Brain microvascular endothelial cell (primary cell): ENCODE measurements around the gene CHAMP1.

ENCODE experiments used
- DNase-seq: peaks from one replicate; pipeline ENCODE4 v3.0.0-alpha.2; 2020
- H3K27ac ChIP-seq: fragments of 250-450 bp; sonication (Bioruptor Pico); 2 replicates; pipeline ENCODE4 v1.5.1; 2020; ENCODE audit warnings: mild to moderate bottlenecking, moderate library complexity
- H3K27me3 ChIP-seq: fragments of 250-450 bp; sonication (Bioruptor Pico); replicated peaks from 2 replicates; pipeline ENCODE4 v1.5.1; 2020; ENCODE audit warnings: mild to moderate bottlenecking
- H3K36me3 ChIP-seq: fragments of 250-450 bp; sonication (Bioruptor Pico); replicated peaks from 2 replicates; pipeline ENCODE4 v1.5.1; 2020; ENCODE audit warnings: mild to moderate bottlenecking
- H3K4me3 ChIP-seq: 2 replicates; pipeline ENCODE4 v1.5.1; 2011; ENCODE audit warnings: low read depth, mild to moderate bottlenecking, control low read depth, low read length, moderate library complexity
- CTCF ChIP-seq: IDR thresholded peaks from 2 replicates; pipeline ENCODE4 v1.5.1; 2011; ENCODE audit warnings: low read depth, mild to moderate bottlenecking, moderate library complexity, low read length, control low read depth, inconsistent platforms; ENCODE audit errors: missing control alignments
- in situ Hi-C: cut with HindIII; loops from 2 replicates; pipeline ENCODE4 v1.10.0; 2017; ENCODE audit warnings: low sequenced_read_pairs, low pct_ligation_motif_present

Gene CHAMP1

GRCh38 chr13:114319441-114319913 is 5.2 kb downstream of the CHAMP1 start:
- no peak for TF ChIP-seq CTCF
- DNase-seq, result peak; percentile 53
- Histone ChIP-seq H3K4me3 (no peak overlapping the region), H3K27me3 (no peaks in the 10 kb centered on the region), H3K36me3 (peaks cover 28% of the 10 kb centered on the region), H3K27ac (peak overlapping the region; percentile 54)
- in situ Hi-C loops, result no loop called here

- DNase-seq, result no peak
- no peak for TF ChIP-seq CTCF
- Histone ChIP-seq H3K27me3 (no peaks in the 10 kb centered on the region), H3K4me3 (no peak overlapping the region), H3K27ac (peak overlapping the region; percentile 15), H3K36me3 (peaks cover 34% of the 10 kb centered on the region)
- in situ Hi-C loops, result no loop called here
These were observed 5.8 kb downstream of the CHAMP1 start for GRCh38 chr13:114320065-114320464.

GRCh38 chr13:114321256-114321655 is 7.0 kb downstream of the CHAMP1 start:
- Histone ChIP-seq H3K36me3 (peaks cover 44% of the 10 kb centered on the region), H3K27me3 (no peaks in the 10 kb centered on the region), H3K4me3 (no peak overlapping the region), H3K27ac (no peak overlapping the region)
- in situ Hi-C loops, result no loop called here
- TF ChIP-seq CTCF, result no peak
- DNase-seq, result no peak

DNA sequence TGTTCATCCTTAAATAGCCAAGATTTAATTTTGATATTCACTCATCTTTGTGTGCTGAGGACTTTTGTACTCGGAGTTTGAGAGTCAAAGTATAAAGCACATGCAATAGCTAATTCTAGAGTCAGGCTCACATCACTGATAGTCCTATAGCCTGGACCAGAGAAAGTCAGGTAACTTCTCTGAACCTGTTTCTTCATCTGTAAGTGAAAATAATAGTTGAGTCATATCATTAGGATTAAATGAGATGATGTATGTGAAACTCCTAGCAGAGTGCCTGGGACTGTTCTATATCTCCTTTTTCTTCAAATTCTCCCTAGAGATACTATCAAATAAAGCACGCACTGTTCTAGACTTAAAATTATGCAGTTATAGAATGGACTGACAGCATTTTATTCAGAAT is 9.0 kb downstream of the CHAMP1 start:
- TF ChIP-seq CTCF, result no peak
- DNase-seq, result no peak
- H3K4me3 ChIP-seq, result no peak overlapping the region
- peaks cover 44% of the 10 kb centered on the region for H3K36me3 ChIP-seq
- in situ Hi-C loops, result no loop called here
- H3K27me3 ChIP-seq, result no peaks in the 10 kb centered on the region
- no peak overlapping the region for H3K27ac ChIP-seq

DNA sequence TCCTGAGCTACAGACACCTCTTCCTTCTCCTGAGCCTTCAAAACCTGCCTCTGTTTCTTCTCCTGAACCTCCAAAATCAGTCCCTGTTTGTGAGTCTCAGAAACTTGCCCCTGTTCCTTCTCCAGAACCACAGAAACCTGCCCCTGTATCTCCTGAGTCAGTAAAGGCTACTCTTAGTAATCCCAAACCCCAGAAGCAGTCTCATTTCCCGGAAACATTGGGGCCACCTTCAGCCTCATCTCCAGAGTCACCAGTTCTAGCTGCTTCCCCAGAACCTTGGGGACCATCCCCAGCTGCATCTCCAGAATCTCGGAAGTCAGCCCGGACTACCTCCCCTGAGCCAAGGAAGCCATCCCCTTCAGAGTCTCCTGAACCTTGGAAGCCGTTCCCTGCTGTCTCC is 10.0 kb downstream of the CHAMP1 start:
- no peak for DNase-seq
- in situ Hi-C loops, result no loop called here
- no peak overlapping the region for H3K27ac ChIP-seq

More for the DNA sequence above, 10.0 kb downstream of the CHAMP1 start:
- Histone ChIP-seq H3K27me3 (no peaks in the 10 kb centered on the region), H3K4me3 (no peak overlapping the region), H3K36me3 (peaks cover 44% of the 10 kb centered on the region)
- no peak for TF ChIP-seq CTCF
